NAMALWA (cell line): ENCODE results near the gene FGF1.

ENCODE experiments used
- DNase-seq: peaks from one replicate; pipeline ENCODE4 v3.0.0-alpha.2; 2015; ENCODE audit warnings: low spot score

The FGF1 gene

DNA sequence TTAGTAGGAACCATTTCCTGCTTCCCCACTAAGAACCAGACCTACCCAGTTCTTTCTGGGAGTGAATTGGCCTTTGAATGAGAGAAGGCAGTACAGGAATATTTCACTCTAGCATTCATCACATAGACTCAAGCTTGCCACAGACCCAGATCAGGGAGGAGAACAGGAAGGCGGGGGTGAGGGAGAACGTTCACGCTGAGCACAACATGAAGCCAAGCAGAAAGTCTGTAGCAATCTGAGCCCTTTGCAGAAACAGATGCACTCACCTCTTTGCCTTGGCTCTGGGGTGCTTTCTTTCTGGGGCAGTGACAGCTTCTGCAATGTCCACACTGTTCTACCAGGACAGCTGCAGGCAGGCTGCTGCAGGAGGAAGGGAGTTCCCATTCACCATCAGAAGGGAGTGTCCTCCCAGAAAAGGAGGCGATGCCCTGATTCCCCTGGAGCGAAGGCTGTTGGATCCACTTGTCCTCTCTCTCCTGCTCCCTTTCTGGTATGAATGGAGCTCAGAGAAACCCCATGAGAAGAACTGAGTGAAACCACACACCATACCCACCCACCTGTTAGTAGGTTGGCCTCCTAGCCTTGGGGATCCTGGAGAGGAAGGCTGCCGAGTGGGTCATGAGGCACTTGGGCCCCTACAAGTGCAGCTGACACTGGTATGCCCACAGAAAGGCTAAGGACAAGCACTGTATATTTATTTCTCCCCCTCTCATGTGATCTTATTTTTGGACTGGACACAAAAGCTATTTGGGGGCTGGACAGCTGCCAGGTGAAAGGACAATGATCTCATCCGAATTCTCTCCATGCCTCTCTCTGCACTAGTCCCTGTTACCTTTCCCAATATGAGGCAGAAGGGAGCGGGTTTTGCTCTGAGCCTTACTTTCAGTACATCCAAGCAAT is 11.7 kb upstream of the FGF1 start:
- DNase-seq: no peak

DNA sequence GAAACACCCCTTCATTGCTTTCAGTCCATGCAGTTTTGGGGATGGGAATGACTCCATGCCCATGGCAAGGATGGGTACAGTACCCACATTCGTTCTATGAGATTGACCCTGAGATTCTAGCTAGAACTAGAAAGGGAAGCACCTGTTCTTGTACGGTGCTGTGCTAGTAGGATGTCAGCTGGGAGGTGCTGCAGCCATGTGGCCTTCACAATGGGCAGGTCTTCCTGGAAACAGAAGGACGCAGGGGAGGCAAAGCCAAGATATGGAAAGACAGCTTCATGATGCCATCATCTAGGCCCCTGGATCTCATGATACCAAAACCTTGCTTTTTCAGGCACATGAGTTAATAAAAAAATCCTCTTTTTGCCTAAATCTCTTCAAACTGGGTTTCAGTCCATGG is 10.5 kb upstream of the FGF1 start:
- DNase-seq: no peak

DNA sequence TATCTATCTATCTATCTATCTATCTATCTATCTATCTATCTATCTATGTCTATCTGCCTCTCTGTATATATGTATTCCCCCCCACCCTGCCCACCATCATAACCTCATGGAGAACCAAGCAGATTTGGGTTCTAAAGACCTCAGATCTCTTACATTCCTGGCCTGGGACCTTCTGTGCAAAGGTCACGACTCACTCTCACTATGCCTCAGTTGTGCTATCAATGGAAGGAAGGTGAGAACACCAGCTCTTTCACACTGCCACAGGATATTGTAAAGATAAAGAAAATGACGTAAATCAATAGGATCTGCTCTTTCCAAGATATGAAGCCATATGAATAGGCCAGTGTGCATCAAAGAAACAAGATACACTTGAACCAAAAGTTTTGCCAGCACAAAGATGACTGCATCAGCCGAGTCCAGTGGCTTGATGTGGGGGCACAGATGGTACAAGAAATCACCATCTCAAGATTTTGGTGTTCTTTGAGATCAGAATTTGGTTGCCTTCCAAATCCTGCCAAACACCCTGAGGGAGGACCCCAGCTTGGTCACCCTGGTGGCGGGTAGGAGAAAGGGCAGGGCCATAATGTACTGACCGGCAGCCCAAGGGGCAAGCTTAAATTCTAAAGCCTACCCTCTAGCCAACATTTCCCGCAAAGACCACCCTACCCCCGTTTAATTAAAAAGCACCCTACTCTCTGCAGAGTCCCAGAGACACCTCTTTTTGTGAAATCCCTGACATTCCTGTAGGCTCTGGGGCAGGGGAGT is 8.4 kb upstream of the FGF1 start:
- no peak for DNase-seq

DNA sequence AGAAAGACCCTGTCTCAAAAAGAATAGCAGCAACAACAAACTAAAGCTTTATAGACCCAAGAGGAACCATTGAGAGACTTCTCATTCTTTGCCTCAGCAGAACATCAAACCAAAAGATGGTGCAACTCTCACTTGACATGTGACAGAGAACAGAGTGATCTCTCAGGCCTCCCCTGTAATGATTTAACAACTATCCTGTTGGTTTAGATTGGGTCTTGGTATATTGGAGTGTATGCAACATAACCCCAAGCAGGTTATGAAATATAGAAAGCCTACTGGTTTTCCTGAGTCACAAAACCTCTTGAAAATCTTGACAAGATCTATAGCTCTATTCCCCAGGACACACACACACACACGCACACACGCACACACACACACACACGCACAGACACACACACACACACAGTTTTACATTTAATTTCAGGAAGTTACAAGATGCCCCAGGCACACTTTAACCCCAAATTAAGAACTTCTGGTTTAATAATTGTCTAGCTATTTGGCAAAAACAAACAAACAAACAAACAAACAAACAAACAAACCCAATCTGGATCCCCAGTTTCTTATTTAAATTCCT is 6.5 kb upstream of the FGF1 start:
- DNase-seq: no peak

DNA sequence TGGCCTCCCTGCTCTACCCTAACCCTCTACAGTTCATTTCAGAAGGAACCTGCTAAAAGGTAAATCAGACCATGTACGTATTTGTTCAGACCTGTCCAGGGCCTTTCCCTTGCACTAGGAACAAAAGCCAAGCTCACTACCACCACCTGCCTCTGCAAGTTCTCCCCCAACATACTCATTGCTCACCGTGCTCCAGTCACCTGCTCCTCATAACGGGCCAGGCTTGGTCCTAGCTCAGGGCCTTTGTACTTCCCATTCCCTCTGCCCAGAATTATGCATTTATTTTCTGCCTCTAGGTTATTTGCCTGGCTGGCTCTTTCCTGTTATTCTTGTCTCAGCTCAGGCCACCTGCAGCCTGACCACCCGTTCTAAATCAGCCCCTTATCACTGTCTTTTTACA is 4.8 kb upstream of the FGF1 start:
- no peak for DNase-seq

DNA sequence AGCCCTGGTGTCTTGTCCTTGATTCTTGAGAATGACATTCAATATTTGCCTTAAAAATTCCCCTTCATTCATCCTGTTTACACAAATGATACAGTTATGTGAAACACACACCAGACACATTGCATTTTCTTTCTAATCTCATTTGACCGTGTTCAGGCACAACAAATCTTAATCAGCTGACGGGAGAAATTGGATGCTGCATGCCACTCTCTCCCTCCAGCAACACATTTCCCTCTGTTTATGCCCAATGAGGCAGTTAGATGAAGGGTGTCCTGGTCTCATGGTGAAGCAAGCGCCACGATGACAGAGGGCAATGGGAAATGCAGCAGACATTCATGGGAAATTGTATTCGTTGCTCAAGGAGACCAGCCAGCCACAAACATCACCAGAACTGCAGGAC is 3.2 kb upstream of the FGF1 start:
- no peak for DNase-seq

DNA sequence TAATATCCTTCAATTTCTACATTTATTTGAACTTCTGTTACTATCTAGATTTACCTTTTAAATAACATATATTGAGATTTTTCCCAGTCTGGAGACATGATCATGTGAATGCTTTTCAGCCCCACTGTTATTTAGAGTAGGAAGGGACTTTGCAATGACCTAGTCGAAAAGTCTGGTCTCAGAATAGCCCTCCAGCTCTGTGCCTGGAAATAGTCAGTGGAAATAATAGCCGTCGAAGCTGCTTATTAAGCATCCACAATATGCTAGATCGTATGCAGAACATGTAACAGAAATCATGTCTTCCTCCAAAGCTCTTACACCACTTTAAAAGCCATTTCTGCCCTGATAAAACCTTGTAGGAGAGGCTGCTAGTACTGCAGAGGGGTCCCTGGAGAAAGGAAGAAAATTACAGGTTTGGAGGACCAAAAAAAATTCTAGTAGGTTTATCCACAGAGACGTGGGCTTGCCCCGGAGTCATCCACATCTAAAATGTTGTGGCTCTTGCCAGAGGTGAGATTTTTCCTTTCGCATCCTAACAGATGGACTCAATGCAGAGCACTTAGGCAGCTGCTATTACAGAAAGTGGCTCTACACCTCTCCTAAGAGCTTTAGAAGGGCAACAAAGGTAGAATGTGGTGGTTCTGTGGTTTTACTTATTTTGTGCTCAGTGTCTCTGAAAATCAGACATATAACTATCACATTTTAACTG is 2.5 kb upstream of the FGF1 start:
- no peak for DNase-seq

DNA sequence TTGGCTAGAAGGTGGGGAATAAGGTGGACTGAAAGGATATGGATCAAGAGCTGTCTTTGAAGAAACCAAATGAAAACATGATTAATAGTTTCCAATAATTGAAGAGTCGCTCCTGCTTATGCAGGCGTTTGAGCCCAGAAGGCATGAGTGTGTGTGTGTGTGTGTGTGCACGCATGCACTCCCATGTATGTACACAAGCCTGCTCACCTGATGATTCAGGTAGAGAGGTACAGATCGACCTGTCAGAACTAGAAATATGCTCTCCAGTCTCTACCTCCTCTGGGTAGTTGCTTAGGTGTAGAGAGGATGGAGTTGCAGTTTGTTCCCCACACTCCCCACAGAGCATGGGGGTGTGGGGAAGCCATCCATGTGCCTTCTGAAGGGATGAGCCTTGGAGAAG is 1.1 kb upstream of the FGF1 start:
- DNase-seq: no peak

DNA sequence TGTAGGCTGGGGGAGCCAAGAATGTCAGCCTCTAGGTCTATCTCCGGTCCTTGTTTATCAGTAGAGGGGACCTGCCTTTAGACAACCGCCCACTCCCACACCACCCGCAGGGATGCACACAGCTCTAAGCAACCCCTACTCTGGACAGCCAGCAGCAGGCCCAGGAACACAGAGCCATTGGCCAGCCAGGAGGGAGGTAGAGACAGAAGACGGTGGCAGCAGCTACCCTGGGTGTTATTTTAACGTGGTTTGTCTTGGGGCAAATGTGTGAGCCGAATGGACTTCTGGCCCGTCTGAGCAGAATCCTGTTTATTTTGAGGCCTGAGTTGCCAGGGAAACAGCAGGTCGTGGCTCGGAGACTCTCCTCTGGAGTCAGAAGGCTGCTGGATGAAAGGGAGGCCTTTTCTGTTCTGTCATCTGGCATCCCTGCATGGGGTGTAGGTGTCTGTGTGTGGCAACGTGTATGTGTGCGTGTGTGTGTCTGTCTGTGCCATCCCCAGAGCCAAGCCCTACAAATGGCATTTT is 382 bp upstream of the FGF1 start:
- DNase-seq: no peak

DNA sequence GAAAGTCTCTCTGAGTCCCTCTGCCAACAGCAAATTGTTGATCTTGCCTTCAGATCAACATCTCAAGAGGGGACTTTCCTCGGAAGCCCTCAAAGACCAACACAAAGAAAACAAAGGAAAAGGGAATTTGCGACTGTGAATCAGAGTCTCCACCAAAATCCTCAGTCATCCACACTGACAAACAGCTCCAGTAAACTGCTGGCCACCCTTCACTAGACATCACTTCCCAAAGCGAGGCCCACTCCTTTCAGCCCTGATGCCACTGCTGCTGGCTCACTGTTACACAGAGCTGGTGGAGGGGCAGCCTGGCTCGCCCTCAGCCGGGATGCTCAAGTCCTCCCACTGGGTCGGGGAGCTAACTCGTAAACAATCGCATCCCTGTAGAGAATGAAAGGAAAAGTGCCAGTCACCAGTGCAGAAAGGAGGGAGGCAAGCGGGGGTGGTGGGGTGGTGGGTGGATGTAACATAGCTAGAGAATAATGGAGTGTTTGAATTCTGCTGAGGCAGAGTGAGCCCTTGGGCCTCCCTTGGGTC is 1.3 kb downstream of the FGF1 start:
- DNase-seq: no peak

DNA sequence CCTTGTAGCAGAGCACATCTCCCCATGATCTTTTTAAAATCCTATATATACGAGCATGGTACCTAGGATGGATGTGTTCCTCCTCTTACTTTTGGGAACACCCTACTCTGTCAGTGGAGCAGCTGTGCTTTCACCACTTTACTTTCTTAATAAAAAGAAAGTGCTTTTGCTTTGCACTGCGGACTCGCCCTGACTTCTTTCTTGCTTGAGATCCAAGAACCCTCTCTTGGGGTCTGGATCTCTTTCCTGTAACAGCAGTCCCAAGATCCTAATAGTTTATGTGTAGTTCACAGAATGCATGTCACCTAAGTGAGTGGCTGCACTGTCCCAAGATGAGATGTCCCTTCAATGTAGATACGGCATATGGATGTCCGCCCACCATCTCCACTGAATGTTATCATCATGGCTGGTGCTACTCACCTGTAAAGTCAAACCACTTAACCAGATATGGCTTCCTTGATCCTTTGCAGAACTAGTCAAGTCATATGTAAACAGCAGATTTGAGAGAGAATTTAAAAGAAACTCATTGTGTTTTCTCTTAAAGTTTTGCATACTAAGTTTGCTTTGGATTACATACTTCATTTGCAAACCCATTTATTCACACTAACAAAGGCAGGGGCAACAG is 1.9 kb downstream of the FGF1 start:
- no peak for DNase-seq

DNA sequence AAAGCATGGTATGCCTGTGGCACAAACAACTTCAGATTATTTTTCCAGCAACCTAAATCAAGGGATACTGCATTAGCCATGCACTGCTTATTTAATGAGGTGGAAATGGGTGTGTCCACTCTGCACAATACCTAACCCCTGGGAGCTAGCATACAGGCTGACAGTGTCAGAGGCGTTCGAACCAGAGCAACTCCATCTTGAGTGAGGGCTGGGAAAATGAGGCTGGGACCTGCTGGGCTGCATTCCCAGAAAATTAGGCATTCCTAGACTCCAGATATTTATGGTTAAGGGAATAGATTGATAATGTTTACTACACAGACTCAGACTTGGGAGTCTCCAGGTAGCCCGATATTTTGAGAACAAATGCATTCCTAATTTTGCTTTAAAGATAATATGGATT is 2.8 kb downstream of the FGF1 start:
- no peak for DNase-seq

DNA sequence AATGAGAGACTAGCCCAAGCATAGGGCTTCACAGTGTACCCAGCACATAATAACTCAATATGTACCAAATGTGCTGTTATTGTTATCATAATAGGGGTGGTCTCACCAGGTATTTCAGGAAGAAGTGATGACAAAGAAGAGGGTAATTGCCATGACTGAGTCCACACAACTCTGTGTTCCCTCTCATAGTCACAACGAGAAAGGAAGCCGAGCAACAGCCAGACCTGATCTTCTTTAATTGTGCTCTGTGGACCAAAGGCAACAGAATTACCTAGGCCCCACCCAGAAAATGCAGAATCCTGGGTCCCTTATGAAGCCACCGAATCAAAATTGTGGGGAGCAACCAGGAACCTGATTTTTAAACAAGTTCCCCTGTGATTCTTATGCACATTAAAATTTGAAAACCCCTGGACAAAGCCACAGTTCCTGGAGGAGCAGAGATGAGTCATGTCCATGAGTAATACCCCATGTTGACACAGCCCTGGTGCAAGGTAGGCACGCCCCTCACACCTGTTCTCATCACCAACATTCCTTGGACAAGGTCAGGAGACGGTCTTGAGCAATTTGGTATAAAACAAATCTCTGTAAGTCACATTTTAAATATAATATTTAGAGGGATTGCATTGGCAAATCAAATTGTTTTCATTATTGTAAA is 5.2 kb downstream of the FGF1 start:
- DNase-seq: no peak

DNA sequence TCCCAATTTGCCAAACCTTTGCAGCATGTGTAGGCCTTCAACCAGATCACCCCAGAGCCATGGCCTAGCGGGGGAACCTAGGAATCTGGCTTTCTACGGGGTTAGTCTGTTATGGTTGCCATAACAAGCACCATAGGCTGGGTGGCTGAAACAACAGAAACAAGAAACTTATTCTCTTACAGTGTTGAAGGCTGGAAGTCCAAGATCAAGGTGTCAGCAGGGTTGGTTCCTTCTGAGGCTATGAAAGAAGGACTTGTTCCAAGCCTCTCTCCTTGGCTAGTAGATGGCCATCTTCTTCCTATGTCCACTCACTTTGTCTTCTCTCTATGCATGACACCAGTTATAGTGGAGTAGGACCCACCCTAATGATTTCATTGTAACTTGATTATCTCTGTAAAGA is 6.1 kb downstream of the FGF1 start:
- DNase-seq: no peak

DNA sequence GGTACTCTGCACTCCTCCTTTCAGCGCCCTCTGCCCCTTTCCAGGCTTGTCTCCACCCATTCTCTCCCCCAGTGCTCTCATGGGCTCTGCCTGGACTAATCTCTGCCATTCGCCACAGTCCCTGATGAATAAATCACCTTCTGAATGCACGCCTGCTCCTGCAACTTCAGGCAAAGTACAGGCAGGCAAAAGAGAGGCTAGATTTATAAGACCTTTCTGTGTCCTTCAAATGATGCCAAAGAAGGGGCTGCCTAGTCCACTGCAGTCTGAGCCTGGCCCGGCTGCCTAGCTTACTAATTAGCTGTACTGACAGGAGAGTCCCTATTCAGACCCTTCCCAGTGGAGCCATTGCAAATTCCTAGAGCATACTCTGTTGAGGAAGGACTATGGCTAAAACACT is 7.4 kb downstream of the FGF1 start:
- no peak for DNase-seq

DNA sequence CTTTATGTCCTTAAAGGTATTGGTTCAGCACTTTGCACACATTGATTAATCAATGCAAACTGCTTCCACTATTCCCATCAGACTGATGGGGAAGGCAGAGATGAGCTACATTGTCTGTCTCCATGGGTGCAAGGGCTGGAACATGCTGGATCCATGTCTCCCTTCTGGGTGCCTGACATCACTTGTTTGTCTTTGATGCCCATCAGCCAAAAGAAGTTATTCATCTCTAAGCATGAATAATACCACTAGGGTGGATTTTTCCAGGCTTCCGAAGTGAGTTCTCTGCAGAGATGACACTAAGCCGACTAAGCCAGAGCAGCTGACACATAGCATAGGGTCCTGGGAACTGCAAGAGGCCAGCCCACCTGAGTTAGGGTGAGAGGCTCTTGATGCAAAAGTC is 8.7 kb downstream of the FGF1 start:
- DNase-seq: no peak

DNA sequence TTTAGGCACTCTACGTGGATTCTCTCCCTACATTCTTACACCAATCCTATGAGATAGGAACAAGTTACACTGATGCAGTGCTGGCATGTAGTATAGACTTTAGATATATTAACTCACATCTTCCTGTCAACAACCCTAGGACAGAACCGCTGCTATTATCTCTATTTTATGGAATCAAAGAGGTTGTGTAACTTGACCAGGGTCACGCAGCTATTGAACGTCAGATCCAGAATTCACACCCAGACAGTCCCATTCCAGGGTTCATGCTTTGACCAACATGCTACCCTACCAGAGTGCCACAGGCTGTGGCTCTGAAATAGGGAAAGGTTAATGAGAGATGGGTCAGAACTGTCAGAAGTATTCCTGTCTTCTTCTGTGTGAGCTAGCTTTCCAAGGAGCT is 9.6 kb downstream of the FGF1 start:
- DNase-seq: no peak

DNA sequence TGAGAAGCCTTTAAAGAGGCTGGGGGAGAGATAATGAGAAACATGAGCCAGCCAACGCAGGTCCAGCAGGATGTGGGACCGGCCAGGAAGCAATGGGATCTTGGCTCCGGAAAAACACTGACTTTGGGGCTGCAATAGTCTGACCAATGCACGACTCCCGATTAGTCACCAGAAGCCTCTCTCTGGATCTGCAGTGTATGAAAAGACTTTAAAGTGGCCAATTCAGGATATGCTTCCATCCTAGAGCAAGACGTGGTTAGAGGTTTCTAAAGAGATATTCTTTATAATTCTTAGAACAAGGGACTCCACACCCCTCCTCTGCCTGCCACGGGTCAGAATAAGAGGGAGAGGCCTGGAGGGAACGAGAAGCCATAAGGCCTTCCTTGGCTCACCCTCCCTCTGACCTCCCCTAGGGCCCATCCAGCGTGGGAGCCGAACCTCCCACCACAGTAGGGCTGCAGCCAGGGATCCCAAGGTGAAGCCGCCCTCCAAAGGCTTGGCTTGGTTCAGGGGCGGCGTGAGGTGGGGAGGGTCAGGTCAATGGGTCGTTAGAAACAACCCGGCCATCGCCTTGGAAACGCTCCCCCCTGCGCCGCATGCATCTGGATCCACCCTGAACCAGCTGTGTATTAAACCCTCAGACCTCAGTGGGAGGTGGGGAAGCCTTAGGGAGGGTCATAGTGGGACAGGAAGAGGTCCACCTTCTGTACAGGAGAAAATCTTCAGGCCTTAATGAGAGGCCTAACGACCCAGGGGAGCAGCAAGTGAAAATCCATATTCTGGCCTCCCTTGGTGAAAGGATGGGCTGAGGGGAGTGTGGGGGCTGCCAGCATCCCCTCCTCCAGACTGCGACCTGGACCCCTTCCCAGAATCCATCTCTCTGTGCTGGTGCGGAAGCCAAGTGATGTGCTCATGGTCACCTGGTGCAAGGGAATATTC is 11.1 kb downstream of the FGF1 start:
- DNase-seq: no peak

DNA sequence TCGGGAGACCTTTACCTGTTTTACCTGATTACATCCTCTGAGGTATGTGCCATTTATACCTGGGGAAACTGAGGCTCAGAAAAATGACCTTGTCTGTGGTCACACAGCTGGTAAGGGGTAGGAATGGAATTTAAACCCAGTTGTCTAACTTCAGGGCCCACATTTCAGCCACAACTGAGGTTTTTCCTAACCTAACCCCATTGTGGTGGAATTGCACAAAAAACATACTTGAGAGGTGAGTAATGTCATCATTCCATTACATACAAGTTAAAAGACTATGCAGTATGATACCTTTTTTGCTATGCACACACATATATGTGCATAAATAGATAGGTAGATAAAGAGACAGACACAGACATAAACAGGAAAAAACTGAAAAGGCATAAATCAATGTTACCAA is 14.1 kb downstream of the FGF1 start:
- no peak for DNase-seq

DNA sequence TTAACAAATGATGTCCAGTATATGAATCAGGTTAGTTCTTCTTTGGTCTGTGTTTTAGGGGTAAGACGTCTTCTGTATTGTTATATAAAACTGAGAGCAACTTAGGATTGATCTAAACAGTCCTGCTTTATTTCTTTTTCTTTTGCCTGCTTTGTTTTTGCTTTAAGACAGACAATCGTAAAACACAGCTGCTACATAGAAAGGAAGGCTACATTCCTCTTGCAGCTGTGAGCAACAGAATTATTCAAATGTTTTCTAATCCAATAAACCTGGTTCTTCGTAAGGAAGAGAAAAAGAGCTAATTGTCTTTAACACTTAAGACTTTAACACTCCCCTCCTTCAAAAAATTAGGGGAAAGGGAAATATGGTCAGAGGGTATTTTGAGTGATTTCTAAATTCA is 14.6 kb downstream of the FGF1 start:
- DNase-seq: no peak
